Subcutaneous adipose tissue (tissue), 4 donors: ENCODE data around the gene SLC66A1. TPM values are rescaled to one million over a fixed set of nuclear protein-coding genes. Genes with fewer than 3 reads are reported as not detected.

ENCODE experiments used
- small RNA-seq: library from RNA; depleted of rRNA; stranded (forward); fragments of <200 nt; gene quantifications from one replicate; pipeline ENCODE3, GENCODE V24; 2016
- total RNA-seq, 4 donors: library from RNA; depleted of rRNA; stranded (reverse); fragments of >200 nt; gene quantifications; one replicate each; pipeline ENCODE4 v1.1.0, GENCODE V29; 2016
- TF ChIP-seq, protein P1 (sequence below): fragments of 450-650 bp; IDR thresholded peaks from one replicate; pipeline ENCODE4 v1.5.1; 2016; ENCODE audit warnings: low read depth, mild to moderate bottlenecking, control low read depth, antibody characterized with exemption, moderate library complexity

SLC66A1 gene
- total RNA-seq, 4 donors from 2014 or later, result 8.4 to 12.7 (median 11.6) TPM

DNA sequence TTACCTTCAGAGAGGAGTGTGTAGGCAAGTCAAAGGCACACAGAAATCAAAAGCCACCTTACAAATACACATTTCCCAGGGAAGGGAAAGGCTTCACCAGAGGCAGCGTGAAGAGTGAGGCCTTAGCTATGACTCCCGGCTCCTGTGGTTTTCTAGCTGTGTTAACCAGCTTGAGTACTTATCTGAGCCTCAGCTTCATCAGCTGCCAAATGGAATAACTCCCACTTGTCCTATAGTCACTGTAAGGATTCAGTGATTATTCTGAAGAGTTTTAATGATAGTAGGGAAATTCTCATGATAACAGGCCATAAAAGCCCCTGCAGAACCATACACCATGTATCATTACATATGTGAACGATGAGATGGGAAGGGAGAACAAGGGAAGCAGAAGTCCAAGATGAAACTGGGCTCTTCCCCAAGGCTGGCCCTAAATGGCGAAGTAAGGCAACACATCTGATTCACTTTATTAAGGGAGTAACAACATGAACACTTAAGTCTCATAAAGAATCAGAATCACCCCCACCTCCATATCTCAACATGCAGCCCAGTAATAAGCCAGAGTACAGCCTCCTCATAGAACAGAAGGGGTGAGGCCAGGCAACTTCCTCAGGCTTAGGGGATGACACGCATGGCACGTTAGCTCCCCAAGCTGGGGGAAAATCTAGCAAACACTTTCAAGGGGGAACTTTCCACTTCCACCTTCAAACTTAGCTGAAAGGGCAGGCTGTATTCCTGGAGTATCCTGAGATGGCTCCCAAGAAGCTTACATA is 63.7 kb downstream of the SLC66A1 start:
- TF ChIP-seq, protein P1, sequence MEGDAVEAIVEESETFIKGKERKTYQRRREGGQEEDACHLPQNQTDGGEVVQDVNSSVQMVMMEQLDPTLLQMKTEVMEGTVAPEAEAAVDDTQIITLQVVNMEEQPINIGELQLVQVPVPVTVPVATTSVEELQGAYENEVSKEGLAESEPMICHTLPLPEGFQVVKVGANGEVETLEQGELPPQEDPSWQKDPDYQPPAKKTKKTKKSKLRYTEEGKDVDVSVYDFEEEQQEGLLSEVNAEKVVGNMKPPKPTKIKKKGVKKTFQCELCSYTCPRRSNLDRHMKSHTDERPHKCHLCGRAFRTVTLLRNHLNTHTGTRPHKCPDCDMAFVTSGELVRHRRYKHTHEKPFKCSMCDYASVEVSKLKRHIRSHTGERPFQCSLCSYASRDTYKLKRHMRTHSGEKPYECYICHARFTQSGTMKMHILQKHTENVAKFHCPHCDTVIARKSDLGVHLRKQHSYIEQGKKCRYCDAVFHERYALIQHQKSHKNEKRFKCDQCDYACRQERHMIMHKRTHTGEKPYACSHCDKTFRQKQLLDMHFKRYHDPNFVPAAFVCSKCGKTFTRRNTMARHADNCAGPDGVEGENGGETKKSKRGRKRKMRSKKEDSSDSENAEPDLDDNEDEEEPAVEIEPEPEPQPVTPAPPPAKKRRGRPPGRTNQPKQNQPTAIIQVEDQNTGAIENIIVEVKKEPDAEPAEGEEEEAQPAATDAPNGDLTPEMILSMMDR, result no peak

DNA sequence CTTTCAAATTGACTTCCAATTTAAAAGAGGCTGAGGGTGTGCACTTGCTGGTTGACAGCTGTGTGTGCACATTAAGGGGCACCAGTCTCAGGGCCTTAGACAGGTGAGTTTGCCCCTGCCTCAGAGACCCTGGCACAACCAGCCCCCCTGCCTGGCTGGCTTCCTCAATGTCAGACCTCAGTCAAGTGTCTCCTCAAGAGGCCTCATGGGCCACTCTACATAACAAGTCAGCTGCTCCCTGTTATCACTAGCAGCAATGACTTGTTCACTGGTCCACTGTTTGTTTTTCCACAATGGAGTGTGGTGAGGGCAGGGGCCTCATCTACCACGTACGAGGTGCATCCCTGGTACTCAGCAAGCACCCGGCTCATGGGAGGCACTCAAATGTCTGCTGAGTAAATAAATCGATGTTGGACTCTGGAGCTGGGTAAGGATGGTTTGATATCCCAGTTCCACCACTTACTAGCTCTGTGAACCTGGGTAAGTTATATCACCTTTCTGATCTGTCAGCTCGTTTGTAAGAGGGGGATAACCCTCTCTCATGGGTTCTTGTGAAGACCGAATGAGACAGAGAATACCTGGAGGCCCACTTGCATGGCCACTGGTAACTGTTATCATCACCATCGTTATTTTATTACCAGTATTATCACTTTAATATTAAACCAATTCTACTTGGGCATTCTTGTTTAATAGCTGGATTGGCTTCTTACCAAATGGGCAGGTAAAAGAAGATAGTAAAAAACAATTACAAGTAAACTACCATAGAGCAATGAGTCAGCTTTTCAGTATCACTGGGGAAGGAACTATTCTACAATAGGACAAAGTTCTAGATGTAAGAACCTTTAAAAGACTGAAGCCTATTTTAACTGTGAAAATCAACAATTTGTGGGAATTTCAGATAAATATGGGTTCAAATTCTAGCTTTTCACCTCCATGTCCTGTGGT is 64.6 kb downstream of the SLC66A1 start:
- TF ChIP-seq, protein P1, result no peak

DNA sequence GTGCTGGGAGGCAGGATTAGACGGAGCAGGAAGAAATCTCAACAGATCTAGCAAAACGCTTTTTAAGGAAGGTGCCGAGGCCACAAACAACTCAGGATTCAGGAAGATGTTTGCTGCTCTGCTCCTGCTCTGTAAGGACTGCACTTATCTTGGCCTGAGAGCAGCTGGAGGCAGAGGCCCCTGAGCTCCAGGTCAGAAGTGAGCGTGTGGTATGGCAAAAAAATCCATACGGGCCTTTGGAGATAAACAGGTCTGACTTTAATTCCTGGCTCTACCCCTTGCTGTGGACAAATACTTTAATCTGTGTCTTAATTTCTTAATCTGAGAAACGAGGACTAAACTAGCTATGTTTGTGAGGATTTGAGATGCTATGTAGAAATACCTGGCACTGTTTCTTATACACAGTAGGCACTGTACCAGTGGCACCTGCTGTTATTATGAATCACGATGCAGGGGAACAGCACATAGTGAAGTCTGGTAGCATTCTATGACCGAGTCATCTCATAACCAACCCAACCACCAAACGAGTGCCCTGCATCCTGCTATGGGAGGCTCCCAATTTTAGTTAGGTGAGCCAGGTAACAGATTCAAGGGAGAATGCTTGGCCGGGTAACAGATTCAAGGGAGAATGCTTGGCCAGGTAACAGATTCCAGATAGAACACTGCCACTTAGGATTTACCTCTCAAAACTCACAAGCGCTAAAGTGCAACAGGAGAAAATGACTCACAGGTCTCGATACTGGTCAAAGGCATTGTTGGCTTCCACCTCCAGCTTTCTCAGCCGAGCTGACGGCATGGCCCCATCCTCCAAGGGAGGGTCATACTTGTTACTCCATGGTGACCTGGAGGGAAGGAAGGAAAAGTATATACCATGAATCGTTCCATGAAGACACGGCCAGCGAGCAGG is 65.9 kb downstream of the SLC66A1 start:
- TF ChIP-seq, protein P1, result no peak

Small RNA genes lying within 50 kb of the gene (small RNA-seq; reads per million reads assigned to genes)
- gene RNU6-1099P, result not detected

Other genes with a start within 250 kb of the SLC66A1 start
- 100 to 1,000 TPM; 124 to 198 (median 131) TPM for gene UBR4, start 102.1 kb upstream of the SLC66A1 start, total RNA-seq
- 10 to 100 TPM; 16.0 to 35.2 (median 31.5) TPM for gene EMC1, start 60.8 kb upstream of the SLC66A1 start, total RNA-seq
- gene MRTO4, start 60.5 kb upstream of the SLC66A1 start, total RNA-seq, result 10 to 100 TPM; 13.2 to 20.9 (median 20.4) TPM
- 1 to 10 TPM in 2 of 4 donors, under 1 TPM in 1, not detected in 1; 0.51 to 2.4 (median 2.0) TPM for gene AKR7A3, start 23.6 kb upstream of the SLC66A1 start, total RNA-seq
- gene AKR7A2, start 182 bp upstream of the SLC66A1 start, total RNA-seq, result 100 to 1,000 TPM in 1 of 4 donors, 10 to 100 TPM in 3; 25.6 to 100 (median 76.4) TPM
- 100 to 1,000 TPM in 3 of 4 donors, 10 to 100 TPM in 1; 84.2 to 119 (median 102) TPM for gene CAPZB, start 173.2 kb downstream of the SLC66A1 start, total RNA-seq